ACC112 (cell line): ENCODE data around the gene CARMIL1.

ENCODE experiments used
- H2AFZ ChIP-seq: fragments of 200-600 bp; sonication (generic); one replicate; pipeline ENCODE4 v1.6.0; 2017; ENCODE audit warnings: antibody characterized with exemption, low read length; ENCODE audit not compliant: unreplicated experiment
- H3K27ac ChIP-seq: fragments of 200-600 bp; sonication (generic); 2 replicates; pipeline ENCODE4 v1.5.1; 2014; ENCODE audit warnings: low read depth, mild to moderate bottlenecking, antibody characterized with exemption, low read length, moderate library complexity
- H3K27me3 ChIP-seq: fragments of 200-600 bp; sonication (generic); 2 replicates; pipeline ENCODE4 v1.6.1; 2014; ENCODE audit warnings: mild to moderate bottlenecking, antibody characterized with exemption, low read length, moderate library complexity, mixed read lengths; ENCODE audit not compliant: insufficient read depth
- H3K36me3 ChIP-seq: fragments of 200-600 bp; sonication (generic); 2 replicates; pipeline ENCODE4 v1.6.1; 2016; ENCODE audit warnings: mild to moderate bottlenecking, antibody characterized with exemption, low read length, moderate library complexity, mixed read lengths; ENCODE audit not compliant: insufficient read depth
- H3K4me1 ChIP-seq: fragments of 200-600 bp; sonication (generic); one replicate; pipeline ENCODE4 v1.6.1; 2016; ENCODE audit warnings: low read length, mixed read lengths; ENCODE audit not compliant: insufficient read depth, unreplicated experiment, control insufficient read depth
- H3K4me3 ChIP-seq: fragments of 200-600 bp; sonication (generic); 2 replicates; pipeline ENCODE4 v1.5.1; 2014; ENCODE audit warnings: mild to moderate bottlenecking, low read depth, low read length
- H3K79me2 ChIP-seq: fragments of 200-600 bp; sonication (generic); one replicate; pipeline ENCODE4 v1.6.0; 2016; ENCODE audit warnings: low read length; ENCODE audit not compliant: control insufficient read depth, unreplicated experiment, insufficient read depth

The CARMIL1 gene

GRCh38 chr6:25603251-25603650 is 324.1 kb downstream of the CARMIL1 start:
- Histone ChIP-seq H3K4me1 (no peaks in the 10 kb centered on the region), H3K79me2 (no peaks in the 10 kb centered on the region), H3K36me3 (no peaks in the 10 kb centered on the region), H3K27me3 (no peaks in the 10 kb centered on the region), H3K27ac (no peak overlapping the region), H2AFZ (no peak overlapping the region), H3K4me3 (no peak overlapping the region)

DNA sequence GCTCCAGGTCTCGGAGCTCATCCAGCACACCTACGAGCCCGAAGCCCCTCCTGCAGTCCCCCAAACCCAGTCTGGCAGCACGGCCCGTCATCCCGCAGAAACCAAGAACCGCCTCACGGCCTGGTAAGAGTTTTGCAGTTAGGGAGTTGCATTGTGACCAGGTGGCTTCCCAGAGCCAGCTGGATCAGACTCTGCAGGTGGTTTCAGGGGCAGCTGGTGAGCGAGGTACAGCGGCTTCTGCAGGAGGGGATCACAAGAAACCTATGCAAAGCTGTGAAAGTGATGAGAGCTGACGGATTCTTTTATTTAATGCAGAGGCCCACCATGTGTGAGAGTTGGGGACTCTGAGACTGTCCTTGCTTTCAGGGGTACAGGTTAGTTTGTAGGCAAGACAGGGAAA is 327.0 kb downstream of the CARMIL1 start:
- Histone ChIP-seq H2AFZ (no peak overlapping the region), H3K36me3 (no peaks in the 10 kb centered on the region), H3K27ac (no peak overlapping the region), H3K27me3 (no peaks in the 10 kb centered on the region), H3K4me1 (no peaks in the 10 kb centered on the region), H3K79me2 (no peaks in the 10 kb centered on the region), H3K4me3 (no peak overlapping the region)

DNA sequence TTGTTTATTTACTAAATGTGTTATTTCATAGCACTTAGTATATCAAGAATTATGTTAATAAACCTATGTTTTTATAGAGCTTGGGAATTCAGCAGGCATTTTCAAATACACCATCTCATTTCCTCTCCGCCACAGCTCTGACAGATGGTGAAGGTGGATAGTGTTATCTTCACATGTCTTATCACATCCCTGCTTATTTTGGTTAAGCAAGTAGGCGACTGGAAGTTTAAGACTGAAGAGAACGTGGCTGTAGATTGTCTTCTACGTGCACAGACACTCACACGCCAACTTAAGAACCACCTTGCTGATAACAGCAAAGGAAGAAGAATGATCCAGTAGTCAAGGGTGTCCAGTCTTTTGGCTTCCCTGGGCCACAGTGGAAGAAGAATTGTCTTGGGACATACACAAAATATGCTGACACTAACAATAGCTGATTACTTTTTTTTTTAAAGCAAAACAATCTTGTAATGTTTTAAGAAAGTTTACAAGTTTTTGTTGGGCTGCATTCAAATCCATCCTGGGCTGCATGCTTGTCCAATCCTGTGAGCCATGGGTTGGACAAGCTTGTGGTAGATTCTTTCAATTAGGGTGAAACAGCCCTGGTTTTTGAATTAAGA is 329.5 kb downstream of the CARMIL1 start:
- Histone ChIP-seq H3K27ac (no peak overlapping the region), H3K79me2 (no peaks in the 10 kb centered on the region), H3K27me3 (no peaks in the 10 kb centered on the region), H2AFZ (no peak overlapping the region), H3K4me1 (no peaks in the 10 kb centered on the region), H3K36me3 (no peaks in the 10 kb centered on the region), H3K4me3 (no peak overlapping the region)

DNA sequence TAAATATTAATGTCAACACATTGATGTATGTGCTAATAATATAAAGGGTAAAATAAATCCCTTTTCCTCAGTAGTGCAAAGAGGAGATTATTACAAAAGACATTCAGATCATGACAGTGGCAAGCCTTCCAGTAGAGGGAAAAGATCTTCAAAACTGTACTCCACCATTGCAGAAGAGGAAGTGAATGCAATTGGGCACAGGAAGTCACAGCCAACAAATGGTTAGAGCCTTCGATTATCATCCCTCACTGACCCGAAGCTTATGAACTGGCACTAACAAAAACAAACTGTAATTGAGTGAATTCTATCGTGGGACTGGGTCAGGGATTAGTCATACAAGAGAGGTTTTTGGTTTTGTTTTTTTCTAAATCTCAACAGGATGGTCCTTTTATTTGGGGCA is 333.5 kb downstream of the CARMIL1 start:
- Histone ChIP-seq H3K79me2 (no peaks in the 10 kb centered on the region), H3K4me3 (no peak overlapping the region), H3K4me1 (no peaks in the 10 kb centered on the region), H3K27ac (no peak overlapping the region), H2AFZ (no peak overlapping the region), H3K27me3 (no peaks in the 10 kb centered on the region), H3K36me3 (no peaks in the 10 kb centered on the region)

DNA sequence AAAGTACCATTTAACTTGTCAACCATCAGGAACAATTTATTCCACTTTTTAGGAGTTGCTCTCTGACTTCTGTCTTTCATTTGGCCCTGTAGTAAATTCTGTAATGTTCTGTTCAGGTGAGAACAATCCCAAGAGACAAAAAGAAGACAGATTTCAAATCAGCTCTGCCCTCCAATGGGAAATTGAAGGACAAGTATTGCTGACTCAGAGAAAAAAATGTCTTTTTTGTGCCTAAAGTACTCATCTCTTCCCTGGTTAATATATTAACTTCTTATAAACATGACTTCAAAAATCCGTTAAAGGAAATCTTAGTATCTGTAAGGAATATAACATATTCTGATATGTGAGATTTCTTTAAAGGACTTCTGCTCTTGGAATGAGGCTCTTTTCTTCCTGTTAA is 334.2 kb downstream of the CARMIL1 start:
- Histone ChIP-seq H3K36me3 (no peaks in the 10 kb centered on the region), H3K4me1 (no peaks in the 10 kb centered on the region), H3K27me3 (no peaks in the 10 kb centered on the region), H3K79me2 (no peaks in the 10 kb centered on the region), H3K27ac (no peak overlapping the region), H2AFZ (no peak overlapping the region), H3K4me3 (no peak overlapping the region)

GRCh38 chr6:25614052-25614451 is 334.9 kb downstream of the CARMIL1 start:
- Histone ChIP-seq H3K36me3 (no peaks in the 10 kb centered on the region), H3K27me3 (no peaks in the 10 kb centered on the region), H3K4me1 (no peaks in the 10 kb centered on the region), H3K79me2 (no peaks in the 10 kb centered on the region), H2AFZ (no peak overlapping the region), H3K27ac (no peak overlapping the region), H3K4me3 (no peak overlapping the region)

DNA sequence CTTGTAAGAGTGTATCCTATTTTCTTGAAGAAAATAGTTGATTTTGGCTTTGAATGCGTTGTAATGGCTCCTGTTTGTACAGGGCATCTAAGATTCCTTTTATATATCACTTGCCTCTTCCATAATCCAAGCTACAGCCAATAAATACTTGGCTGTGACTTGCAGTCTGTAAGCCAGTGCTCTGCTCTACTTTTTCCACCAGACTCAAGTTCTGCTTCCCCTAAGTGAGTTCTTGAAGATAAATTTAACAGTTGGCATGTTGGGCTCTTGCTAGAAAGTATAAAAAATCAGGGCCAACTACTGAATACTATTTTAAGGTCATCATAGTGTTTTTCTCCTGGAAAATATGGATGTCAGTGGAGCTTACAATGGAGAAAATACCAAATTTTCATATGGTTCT is 336.3 kb downstream of the CARMIL1 start:
- no peaks in the 10 kb centered on the region for H3K27me3 ChIP-seq
- H3K36me3 ChIP-seq, result no peaks in the 10 kb centered on the region
- no peak overlapping the region for H3K27ac ChIP-seq
- no peaks in the 10 kb centered on the region for H3K4me1 ChIP-seq
- no peaks in the 10 kb centered on the region for H3K79me2 ChIP-seq
- no peak overlapping the region for H2AFZ ChIP-seq
- H3K4me3 ChIP-seq, result no peak overlapping the region

- H3K27me3 ChIP-seq, result no peaks in the 10 kb centered on the region
- H3K27ac ChIP-seq, result no peak overlapping the region
- H2AFZ ChIP-seq, result no peak overlapping the region
- no peaks in the 10 kb centered on the region for H3K79me2 ChIP-seq
- H3K36me3 ChIP-seq, result no peaks in the 10 kb centered on the region
- no peak overlapping the region for H3K4me3 ChIP-seq
- no peaks in the 10 kb centered on the region for H3K4me1 ChIP-seq
These were observed 338.8 kb downstream of the CARMIL1 start for GRCh38 chr6:25617997-25618396.

- no peak overlapping the region for H2AFZ ChIP-seq
- no peaks in the 10 kb centered on the region for H3K79me2 ChIP-seq
- no peaks in the 10 kb centered on the region for H3K27me3 ChIP-seq
- H3K4me1 ChIP-seq, result no peaks in the 10 kb centered on the region
- H3K36me3 ChIP-seq, result no peaks in the 10 kb centered on the region
- no peak overlapping the region for H3K27ac ChIP-seq
- no peak overlapping the region for H3K4me3 ChIP-seq
These were observed 340.0 kb downstream of the CARMIL1 start for GRCh38 chr6:25619217-25619616.

DNA sequence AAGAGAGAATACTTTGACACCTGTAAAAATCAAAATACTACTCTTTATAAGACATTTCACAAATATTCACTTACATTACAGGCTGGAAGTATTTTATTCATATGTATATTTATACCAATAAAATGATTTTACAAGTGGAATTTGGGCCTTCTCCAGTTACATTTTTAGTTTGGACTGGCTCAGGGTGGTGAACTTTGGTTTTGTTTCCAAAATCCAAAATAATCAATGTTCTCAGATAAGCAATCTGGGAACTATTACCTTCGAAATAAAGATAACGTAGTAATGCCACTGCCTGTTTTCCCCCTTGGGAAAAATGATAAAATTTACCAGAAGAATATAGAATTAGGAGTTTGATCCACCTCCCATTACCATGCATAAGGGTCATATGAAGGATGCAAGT is 341.2 kb downstream of the CARMIL1 start:
- no peak overlapping the region for H3K4me3 ChIP-seq
- H2AFZ ChIP-seq, result no peak overlapping the region
- no peaks in the 10 kb centered on the region for H3K36me3 ChIP-seq
- H3K27me3 ChIP-seq, result no peaks in the 10 kb centered on the region
- H3K79me2 ChIP-seq, result no peaks in the 10 kb centered on the region
- H3K4me1 ChIP-seq, result no peaks in the 10 kb centered on the region
- no peak overlapping the region for H3K27ac ChIP-seq

DNA sequence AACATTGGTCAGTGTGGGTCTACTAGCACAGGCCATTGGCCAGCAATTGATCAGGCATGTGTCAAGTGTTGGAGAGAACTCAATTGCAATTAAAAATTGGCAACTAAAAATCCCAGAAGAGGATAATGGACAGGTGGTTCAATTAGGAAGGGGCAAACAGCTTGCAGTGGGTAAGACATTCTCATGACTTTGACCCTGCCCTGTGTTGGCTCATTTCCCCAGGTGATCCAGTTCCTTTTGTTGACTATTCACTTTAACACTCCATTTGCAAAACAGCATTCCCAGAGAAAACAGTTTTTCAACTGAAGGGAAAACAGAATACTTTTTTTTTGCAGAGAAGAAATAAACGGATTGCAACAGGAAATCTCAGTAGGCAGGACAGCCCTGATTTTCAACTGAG is 343.9 kb downstream of the CARMIL1 start:
- Histone ChIP-seq H3K79me2 (no peaks in the 10 kb centered on the region), H3K27ac (no peak overlapping the region), H3K4me1 (no peaks in the 10 kb centered on the region), H3K4me3 (no peak overlapping the region), H2AFZ (no peak overlapping the region), H3K27me3 (peaks cover 6% of the 10 kb centered on the region; the same call in 1 of the 2 replicates), H3K36me3 (no peaks in the 10 kb centered on the region)
